GM21786 (cell line): ENCODE measurements around the gene VSTM4.

Source experiments
- ATAC-seq: cut with Tn5 transposase; IDR thresholded peaks from one replicate; pipeline ENCODE4 v1.9.1; 2021; ENCODE audit not compliant: unreplicated experiment

The VSTM4 gene

DNA sequence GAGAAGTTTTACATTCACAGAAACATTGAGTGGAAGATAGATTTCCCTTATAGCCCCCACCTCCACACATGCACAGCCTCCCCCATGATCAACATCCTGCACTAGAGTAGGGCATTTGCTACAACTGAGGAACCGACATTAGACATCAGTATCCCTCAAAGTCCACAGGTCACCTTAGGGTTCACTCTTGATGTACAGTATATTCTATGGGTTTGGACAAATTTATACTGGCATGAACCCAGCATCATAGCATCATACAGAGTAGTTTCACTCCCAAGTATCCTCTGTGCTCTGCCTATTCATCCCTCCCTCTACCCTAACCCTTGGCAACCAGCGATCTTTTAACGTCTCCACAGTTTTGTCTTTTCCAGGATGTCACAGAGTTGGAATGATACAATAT, 64.4 kb downstream of the VSTM4 start:
- ATAC-seq = no peak

DNA sequence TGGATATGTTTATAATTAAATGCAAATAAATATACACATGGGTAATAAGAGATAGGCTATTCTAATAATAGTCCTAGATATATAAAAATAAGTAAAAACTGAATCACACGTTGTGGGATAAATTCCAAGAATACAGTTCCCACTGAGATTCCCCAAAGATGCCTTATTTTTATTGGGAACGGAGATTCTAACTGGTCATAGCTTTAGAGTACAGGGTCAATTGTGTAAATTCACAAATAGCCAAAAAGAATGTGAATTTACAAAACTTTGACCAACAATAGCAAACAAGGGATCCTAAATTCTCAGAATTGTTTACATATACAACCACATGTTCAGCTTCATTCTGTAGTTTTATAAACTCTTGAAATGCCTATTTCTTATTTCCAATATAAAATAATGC, 65.0 kb downstream of the VSTM4 start:
- ATAC-seq = no peak

DNA sequence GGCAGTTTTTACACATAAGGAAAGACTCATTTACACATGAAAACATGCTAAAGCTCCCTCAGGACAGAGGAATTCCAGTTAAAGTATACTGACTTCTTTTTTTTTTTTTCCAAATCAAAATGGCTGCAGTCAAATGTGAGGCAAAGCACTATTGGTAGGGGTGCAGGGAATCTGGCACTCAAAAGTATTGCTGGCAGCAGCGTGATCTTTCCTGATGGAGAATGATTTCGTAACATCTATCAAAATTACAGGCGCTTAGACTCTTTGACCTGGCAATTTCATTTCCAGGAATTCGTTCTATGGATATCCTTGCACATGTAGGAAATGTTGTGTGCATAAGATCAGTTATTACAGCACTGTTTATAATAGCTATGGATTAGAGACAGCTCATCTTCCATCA, 65.7 kb downstream of the VSTM4 start:
- no peak for ATAC-seq

DNA sequence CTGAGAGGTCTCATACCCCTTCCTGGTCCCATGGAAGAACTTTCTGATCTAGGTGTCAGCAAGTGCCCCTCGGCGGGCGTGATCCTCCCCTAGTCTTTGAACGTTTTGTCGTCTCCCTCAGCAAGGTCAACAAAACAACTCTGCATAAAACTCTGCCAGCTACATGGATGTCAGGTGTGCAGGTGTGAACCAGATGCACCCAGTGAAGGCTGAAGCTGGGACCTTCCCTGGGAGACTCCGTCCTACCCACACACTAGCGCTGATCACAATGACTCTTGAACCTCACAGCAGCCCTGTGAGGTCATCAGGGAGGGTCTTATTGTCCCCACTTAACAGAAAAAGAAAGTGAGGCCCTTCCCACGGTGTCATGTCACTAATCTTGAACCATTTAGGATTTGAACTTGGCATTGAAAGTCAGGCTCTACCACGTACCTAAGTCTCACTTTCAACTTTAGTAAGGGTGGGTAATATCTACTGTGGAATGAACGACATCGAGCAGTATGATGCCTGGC, 68.1 kb downstream of the VSTM4 start:
- ATAC-seq = no peak

DNA sequence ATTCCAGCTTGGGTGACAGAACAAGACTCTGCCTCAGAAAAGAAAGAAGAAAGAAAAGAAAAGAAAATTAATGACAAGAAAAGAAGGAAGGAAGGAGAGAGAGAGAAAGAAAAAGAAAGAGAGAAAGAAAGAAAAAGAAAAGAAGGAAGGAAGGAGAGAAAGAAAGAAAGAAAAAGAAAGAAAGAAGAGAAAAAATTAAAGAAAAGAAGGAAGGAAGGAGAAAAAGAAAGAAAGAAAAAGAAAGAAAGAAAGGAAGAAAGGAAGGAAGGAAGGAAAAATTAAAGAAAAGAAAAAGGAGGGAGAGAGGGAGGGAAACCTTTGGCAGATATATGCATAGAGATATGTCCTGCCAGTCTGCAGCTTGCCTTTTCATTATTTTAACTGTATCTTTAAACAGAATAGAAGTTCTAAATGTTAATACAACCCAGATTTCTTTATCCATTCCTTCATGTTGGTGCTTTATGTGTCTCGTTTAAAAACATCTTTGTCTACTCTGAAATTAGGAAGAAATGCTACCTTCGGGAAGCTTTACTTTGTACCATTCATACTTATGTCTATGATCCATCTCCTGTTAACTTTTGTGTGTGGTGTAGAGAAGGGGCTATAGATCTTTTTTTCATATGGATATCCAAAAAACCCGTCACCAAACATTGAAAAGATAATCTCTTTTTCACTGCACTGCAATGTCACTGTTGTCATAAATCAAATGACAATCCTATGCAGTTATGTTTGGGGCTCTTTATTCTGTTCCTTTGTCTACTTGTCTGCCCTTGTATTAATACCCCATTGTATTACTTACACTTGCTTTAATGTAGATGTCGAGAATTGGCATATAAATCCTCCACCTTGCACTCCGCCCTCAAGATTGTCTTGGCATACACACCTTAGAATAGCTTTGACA, 70.8 kb downstream of the VSTM4 start:
- ATAC-seq = no peak

DNA sequence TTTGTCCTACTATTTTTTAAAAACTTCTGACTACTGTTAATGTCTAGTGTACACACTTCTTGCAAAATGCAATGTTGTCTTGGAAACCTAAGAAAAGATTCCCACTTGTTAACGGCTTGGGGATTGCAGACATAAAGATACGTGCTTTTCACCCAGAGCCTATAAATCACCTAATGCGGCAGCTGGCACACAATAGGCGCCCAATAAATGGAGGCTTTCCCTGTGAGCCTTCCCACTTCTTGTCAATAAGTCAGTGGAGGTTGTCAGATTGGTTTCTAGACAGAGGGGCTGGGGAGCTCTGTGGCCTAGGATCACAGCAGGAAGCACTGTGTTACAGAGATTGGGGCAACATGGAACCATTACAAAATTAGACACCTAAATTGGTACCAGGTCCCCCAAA, 74.7 kb downstream of the VSTM4 start:
- no peak for ATAC-seq

DNA sequence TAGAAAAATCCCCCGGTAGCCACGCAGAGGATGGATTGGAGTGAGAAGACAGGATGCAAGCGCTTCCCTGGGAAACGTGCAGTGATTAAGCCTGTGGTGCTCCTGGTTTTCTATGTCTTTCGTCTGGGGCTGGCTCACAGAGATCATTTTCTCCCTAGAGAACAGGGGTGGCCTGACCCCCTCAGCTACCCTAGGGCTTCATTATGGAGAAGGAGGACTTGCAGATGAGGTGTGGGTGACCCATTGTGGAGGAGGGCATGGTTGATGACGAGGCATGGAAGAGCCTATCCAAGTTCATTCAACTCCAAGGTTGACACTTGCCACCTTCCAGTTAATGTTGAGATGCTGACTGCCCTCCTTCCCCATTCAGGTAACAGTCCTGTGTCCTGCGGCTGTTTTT, 75.9 kb downstream of the VSTM4 start:
- ATAC-seq = no peak

DNA sequence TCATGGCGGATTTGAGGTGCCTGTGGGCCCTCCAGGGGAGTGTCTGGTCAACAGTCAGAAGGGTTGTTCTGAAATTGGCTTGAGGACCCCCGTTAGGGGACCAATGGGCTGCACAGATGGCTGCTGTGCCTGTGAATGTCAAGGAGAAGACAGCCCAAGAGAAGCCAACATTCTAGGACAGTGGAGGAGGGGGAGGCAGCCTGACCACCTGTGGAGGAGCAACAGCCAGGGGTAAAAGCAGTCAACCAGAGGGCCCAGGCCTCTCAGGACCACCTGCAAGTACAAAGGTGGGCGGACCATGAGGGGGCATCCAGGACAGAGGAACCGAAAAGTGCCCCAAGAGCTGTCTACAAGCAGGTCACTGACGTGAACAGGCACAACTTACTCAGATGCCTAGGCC, 76.6 kb downstream of the VSTM4 start:
- no peak for ATAC-seq

DNA sequence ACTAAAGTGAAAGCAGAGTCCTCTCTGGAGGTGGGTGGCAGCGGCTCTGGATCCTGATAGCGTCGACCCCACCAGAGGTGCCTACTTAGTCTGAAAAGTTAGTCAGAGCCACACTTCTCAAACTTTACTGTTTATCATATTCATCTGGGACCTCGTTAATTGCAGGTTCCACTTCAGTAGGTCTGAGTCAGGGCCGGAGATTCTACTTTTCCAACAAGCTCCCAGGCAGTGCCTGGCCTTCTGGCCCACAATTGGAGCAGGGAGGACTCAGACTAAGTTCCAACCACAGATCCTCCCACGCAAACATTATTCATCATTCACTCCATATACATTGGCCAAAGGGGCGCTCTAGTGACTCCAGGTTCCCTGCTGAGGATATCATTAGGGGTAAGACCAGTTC, 78.1 kb downstream of the VSTM4 start:
- no peak for ATAC-seq

DNA sequence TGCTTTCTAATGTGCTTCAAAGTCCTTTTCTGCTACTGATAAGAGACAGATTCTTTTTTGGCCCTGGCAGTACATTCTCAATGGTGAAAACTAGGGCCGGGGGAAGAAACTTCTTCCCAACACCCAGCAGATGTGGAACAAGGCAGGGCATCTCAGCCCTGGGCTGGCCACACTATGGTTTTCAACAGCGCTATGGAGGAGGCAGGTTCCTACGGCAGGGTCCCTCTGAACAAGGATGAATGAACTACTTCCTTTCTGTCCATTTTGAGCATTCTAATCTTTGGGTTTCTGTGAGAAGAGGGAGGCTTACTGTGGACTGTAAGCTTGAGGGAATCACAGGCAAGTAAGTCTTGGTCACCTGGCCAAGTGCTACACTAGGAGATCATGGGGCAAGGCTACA, 78.7 kb downstream of the VSTM4 start:
- no peak for ATAC-seq

DNA sequence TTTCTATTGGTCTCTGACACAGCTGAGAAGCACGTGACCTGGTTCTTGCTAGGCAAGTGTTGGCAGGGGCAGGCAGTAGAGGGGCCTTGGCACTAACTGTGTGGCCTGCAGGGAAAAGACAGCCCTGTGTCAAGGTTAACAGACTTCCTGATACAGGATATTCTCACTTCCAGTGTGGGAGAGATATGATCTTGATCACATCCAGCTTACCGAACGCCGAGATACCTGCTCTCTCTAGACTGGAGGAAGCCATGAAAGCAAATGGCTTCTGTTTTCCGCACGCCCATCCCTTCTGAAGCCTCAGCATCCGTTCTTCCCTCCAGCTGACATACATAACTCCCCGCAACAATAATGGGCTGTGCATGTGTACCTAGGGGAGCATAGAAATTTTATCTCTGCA, 79.4 kb downstream of the VSTM4 start:
- ATAC-seq = no peak

DNA sequence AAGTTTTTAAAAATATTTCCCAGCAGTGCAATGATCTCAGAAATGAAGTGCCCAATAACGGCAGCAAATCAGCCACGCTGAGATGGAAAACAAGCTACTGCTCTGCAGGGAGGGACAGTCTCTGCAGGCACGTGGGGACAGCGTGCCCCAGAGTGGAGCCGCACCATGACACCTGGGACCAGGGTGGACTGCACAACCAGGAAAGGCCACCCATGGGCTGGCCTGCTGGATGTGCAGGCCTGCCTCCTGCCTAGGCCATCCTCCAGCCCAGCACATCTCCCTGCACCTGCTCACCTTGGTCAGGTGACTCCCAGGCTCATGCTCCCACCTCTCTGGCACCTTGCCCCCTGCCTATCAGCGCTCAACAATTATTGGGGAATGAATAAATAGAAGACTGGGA, 80.4 kb downstream of the VSTM4 start:
- ATAC-seq = no peak

DNA sequence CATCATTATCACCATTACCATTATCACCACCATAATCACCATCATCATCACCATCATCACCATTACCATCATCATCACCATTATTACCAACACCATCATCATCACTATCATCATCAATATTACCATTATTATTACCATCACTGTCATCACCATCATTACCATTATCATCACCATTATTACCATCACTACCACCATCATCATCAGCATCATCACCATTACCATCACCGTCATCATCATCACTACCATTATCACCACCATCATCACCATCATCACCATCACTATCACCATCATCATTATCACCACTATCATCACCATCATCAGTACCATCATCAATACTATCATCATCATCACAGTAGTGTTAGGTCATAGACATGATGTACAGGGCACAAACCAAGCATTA, 81.4 kb downstream of the VSTM4 start:
- no peak for ATAC-seq

DNA sequence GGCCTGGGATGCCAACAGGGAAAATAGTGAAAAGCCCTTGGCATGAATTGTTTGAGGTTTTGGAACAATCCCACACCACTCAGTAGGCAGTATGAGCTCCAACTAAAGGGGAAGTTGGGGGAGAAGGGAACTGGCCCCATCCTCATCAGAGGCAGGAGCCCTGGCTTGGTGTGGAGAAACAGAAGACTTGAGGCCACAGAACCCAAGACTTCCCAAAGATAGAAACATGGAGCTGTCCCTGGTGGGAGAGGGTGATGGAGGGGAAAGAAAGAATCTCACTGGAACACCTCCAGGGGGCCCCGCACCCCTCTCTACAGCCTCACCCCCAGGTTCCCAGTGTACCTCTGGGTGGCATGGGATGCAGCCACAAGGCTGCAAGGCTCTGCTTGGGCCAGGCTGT, 85.7 kb downstream of the VSTM4 start:
- ATAC-seq = no peak

DNA sequence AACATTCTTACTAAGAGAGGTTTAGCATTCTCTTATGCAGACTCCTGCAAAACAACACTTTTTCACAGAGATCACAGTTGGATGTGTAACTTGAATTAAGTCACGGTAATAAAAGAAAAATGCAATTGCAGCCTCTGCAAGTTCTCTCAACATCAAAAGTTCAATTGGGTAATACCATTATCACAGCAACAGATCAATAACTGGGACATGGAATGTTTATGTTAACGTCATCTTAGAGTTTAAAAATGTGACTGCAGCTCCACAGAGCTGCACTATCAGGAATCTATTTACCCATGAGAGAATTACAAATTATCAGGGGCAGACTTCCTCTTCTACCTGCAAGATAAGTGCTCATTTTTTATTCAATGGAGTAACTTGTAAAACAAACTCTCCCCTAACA, 86.7 kb downstream of the VSTM4 start:
- ATAC-seq = no peak

DNA sequence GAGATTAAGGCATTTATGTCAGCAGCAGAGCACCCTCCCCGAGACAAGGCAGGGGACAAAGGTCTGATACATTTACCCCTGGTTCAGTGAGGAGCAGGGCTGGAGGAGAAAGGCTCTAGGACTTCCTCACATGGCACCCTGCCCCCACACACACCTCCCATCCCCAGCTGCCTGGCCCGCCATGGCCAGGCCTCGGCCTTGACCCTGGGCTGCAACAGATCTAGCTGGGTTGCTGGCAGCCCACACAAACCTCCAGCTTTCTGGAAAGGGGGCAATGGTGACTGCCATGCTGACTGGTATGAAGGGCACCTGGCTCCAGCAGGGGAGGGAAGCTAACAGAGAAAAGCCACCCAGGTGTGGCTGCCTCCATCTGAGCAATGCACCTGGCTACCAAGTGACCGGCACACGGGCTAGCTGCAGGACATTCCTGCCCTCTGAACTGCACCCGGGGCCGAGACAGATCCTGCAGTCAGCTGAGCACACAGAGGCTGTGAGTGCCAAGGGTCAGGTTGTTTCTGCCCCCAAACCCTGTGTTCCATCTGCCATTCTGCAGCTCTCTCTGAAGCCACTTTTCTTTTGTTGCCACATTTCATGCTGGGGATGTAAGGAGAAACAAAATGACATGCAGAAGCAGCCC, 89.9 kb downstream of the VSTM4 start:
- ATAC-seq = no peak

DNA sequence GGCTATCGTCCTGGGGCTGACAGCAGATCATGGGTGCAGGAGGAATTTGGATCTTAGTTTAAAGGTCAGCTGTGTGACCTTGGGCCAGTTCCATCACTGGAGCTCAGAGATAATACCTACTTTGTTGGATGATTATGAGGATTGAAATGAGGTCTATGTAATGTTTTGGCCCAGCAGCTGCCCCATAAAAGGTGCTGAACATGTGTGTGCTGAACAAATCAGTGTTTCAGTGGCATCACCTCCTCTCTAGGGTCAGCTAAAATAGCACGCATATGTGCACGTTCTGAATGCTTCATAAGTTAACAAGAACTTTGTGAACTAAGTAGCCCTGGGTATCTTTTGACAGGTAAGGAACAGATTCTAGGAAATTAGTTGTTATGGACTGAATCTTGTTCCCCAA, 90.8 kb downstream of the VSTM4 start:
- no peak for ATAC-seq

DNA sequence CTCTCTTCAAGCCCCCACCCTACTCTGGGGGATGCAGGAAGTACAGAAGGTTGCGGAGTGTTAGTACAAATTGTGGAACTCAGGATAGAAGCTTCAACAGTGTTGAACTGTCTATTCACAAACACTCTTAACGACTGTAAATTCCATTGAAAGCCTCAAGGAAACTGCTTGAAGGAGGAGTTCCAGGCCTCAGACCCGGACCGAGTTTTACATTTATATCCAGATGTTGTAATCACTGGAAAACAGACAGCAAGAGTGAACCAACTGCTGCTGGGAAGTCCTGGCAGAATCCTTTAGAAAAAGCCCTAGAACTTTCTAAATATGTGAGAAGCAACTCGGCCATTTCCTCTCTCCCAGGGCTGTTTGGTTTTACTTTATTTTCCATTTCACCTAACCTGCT, 91.6 kb downstream of the VSTM4 start:
- ATAC-seq = no peak

DNA sequence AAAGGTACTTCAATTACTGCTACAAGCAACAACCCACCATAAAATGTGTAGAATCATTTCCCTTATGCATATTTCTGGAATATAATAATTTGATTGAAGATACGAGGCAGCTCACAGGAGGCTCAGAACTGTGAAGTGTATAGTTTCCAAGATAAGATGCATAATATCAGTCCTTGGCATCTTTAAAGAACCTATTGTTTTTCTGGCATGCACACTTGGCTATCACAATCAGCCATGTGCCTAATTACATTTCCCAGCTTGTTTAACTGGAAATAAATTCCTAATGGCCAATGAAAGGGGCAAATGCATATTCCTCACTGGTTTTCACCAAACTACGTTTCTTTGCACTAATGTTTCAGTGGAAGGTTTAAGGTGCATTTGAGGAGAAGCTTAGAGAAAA, 92.3 kb downstream of the VSTM4 start:
- no peak for ATAC-seq

DNA sequence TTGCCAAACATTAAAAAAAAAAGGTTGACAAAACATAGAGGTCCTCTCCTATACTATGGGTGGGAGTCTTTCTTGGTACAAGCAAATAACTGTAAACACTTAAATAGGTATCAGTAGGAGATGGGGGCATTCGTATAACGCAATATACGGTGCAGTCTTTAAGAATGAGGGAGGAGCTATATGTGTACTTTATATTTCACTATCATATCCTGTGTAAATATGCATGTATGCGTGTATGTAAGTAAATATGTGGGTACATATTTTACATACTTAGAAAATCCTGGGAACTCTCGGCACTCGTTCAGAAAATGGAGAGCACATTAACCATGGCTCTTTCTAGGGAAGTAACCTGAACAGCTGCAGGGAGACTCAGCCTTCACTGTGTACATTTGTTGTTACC, 93.6 kb downstream of the VSTM4 start:
- ATAC-seq = no peak

DNA sequence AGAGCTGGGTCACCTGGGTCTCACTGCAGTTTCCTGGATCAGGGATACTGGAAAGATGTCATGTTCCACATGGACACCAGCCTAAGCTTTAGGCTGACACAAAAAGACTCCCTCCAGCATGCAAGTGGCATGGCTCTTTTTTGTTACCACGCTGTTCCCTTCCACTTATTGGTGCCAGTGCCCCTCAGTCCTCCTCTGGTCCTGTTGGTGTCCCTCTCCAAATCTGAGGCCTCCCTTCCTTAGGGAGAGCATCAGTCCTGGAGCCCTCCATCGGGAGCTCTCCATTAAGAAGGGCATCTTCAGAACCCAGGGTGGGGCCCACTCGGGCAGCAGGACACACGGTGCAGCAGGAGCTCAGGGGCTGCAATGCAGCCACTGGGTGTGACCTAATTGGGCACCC, 99.6 kb downstream of the VSTM4 start:
- ATAC-seq = no peak

DNA sequence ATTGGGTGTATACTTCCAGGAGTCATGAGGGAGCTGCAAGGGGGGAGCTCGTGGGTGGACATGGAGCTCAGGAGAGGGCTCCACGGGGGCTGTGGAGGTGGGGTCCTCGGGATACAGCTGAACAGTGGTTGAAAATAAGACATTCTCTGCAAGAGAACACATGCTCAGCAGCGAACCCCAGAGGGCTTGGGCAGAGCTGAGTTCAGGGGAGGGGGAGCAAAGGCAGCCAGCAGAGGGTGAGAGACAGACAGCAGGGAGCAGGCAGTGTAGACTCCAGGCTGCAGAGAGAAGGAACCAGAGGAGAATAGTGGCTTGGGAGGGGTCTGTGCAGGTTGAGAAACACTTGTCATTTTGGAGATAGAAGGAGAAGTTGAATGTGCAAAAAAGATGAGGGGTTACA, 102.7 kb downstream of the VSTM4 start:
- ATAC-seq = no peak

DNA sequence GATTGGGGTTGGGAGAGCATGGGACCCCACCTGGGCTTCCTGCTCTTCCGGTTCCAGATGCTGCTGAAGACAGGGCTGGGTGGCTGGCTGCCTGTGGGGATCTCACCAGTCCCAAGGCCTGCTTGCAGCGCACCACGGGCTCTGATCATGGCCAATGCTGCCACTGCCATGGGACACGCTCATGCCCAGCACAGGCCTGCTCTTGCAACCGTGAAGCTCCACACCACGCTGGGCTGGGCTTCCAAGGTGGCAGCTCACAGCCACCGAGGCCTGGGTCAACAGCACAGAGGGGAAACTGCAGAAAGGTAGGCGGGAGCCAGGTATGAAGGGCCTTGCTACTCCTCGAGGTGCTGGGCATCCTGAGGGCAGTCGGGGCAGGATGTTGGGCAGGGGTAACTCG, 103.6 kb downstream of the VSTM4 start:
- no peak for ATAC-seq
